PC-3 (cell line): ENCODE results near the gene IPCEF1.

ENCODE experiments used
- EZH2 ChIP-seq: fragments of 300-600 bp; sonication (generic); IDR thresholded peaks from one replicate; pipeline ENCODE4 v1.6.1; 2017; ENCODE audit warnings: antibody characterized with exemption, mild to moderate bottlenecking, low read length; ENCODE audit not compliant: unreplicated experiment
- EZH2phosphoT487 ChIP-seq: fragments of 300-600 bp; sonication (generic); IDR thresholded peaks from 2 replicates; pipeline ENCODE4 v1.6.1; 2018; ENCODE audit warnings: mild to moderate bottlenecking, antibody characterized with exemption, low read length, borderline replicate concordance
- TF ChIP-seq, protein P1 (sequence below): fragments of 300-600 bp; sonication (generic); conservative IDR thresholded peaks from 2 replicates; pipeline ENCODE4 v1.5.1; 2017; ENCODE audit warnings: antibody characterized with exemption, low read depth, mild to moderate bottlenecking, low read length

DNA sequence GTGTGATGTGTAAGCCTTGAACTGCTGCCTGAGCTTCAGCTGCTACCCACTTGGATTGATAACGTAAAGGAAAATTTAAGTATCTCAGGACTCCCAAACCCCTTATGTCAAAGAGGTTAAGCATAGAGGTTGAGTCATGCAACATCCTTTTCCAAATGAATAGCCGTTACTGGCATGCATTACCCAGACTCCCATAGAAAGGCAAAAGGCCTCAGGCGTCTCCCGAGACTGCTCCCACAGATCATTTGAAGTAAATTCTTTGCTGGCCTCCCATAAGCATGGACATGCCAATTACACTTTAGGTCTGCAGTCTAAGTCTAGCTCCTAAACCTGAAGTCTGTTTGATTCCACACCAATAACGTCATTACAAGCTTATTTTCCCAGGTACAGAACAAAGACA is 14.7 kb downstream of the IPCEF1 start:
- TF ChIP-seq, protein P1, sequence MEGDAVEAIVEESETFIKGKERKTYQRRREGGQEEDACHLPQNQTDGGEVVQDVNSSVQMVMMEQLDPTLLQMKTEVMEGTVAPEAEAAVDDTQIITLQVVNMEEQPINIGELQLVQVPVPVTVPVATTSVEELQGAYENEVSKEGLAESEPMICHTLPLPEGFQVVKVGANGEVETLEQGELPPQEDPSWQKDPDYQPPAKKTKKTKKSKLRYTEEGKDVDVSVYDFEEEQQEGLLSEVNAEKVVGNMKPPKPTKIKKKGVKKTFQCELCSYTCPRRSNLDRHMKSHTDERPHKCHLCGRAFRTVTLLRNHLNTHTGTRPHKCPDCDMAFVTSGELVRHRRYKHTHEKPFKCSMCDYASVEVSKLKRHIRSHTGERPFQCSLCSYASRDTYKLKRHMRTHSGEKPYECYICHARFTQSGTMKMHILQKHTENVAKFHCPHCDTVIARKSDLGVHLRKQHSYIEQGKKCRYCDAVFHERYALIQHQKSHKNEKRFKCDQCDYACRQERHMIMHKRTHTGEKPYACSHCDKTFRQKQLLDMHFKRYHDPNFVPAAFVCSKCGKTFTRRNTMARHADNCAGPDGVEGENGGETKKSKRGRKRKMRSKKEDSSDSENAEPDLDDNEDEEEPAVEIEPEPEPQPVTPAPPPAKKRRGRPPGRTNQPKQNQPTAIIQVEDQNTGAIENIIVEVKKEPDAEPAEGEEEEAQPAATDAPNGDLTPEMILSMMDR: no peak
- TF ChIP-seq EZH2 (no peak), EZH2phosphoT487 (no peak)
